ENCODE measurements around the gene SLC39A11.

- no peak for TF ChIP-seq TAF1 (IDR thresholded peaks at IDR 0.05; ENCODE audit: low read depth)
- TF ChIP-seq CTCF (IDR thresholded peaks at IDR 0.05; ENCODE audit: poor library complexity, severe bottlenecking), result no peak
- no peak for TF ChIP-seq EZH2 (IDR thresholded peaks at IDR 0.05; ENCODE audit: borderline replicate concordance, insufficient read depth, low read length, poor library complexity, severe bottlenecking)
- TF ChIP-seq MXI1 (conservative IDR thresholded peaks at IDR 0.05; ENCODE audit: poor library complexity, severe bottlenecking), result no peak
- no peak for TF ChIP-seq RAD21 (conservative IDR thresholded peaks at IDR 0.05)
- TF ChIP-seq REST (IDR thresholded peaks at IDR 0.05; ENCODE audit: borderline replicate concordance), result no peak
- TF ChIP-seq EP300 (conservative IDR thresholded peaks at IDR 0.05; ENCODE audit: poor library complexity, severe bottlenecking), result no peak
- TF ChIP-seq POLR2AphosphoS5 (IDR thresholded peaks at IDR 0.05), result no peak
Measured at GRCh38 chr17:73083432-73083831, 9.1 kb downstream of the SLC39A11 start.
